Skeletal muscle satellite cell (primary cell): Measurements from ENCODE around the gene ZNHIT1.

Experiments
- H3K27me3 ChIP-seq: 2 replicates; pipeline ENCODE4 v1.7.0; 2013; ENCODE audit warnings: low read length; ENCODE audit not compliant: control insufficient read depth, insufficient read depth
- H3K36me3 ChIP-seq: 2 replicates; pipeline ENCODE4 v1.7.0; 2013; ENCODE audit warnings: mild to moderate bottlenecking, control low read depth, low read length; ENCODE audit not compliant: insufficient read depth
- H3K4me1 ChIP-seq: 2 replicates; pipeline ENCODE4 v1.7.0; 2013; ENCODE audit warnings: low read length; ENCODE audit not compliant: control insufficient read depth, insufficient read depth
- H3K4me2 ChIP-seq: 2 replicates; pipeline ENCODE4 v1.7.0; 2013; ENCODE audit warnings: mild to moderate bottlenecking, low read length
- H3K4me3 ChIP-seq: 2 replicates; pipeline ENCODE4 v1.7.0; 2013; ENCODE audit warnings: low read length
- H3K9ac ChIP-seq: 2 replicates; pipeline ENCODE4 v1.7.0; 2013; ENCODE audit warnings: mild to moderate bottlenecking, low read depth, low read length, moderate library complexity
- H3K9me3 ChIP-seq: replicated peaks from 2 replicates; pipeline ENCODE4 v1.7.0; 2013; ENCODE audit warnings: mild to moderate bottlenecking, control low read depth, low read length

Gene ZNHIT1

DNA sequence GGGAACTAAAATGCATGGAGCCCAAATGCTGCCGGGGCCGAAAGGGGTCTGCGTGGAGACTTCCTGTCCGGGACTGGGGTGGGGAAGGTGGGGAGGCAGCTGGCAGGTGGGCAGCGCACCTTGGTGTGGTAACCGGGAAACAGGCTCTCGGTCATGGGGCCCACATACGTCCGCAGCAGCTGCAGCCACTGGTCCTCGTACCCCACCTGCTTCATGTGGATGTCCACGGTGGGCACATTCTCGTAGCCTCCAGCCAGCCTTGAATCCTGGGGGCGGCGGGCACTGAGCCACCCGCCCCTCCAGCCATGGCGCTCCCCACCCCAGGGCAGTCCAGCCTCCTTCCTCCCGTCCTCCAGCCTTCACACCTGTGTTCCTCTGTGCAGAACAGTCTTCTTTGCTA lies 10.5 kb upstream of the ZNHIT1 start:
- Histone ChIP-seq H3K9me3 (no peaks in the 10 kb centered on the region), H3K27me3 (peaks cover 9% of the 10 kb centered on the region), H3K4me3 (no peak overlapping the region), H3K4me2 (no peak overlapping the region), H3K9ac (no peak overlapping the region), H3K36me3 (peaks cover 37% of the 10 kb centered on the region), H3K4me1 (no peaks in the 10 kb centered on the region)

DNA sequence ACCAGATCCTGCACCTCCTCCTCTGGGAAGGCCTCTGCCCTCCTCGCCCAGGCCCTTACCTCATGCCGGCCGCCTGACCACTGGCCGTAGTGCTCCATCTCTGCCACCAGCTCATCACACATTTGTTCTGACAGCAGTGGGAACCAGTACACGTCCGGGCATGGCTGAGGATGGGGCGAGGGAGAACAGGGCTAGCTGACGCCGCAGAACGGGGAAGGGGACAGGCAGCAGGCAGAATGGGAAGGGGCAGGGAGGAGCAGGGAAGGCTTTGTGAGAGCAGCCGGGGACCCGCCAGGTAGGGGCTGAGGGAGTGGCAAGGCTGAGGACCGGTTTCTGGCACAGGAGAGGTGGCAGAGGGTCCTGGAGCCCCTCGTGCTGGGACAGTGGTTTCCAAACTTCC lies 9.2 kb upstream of the ZNHIT1 start:
- no peaks in the 10 kb centered on the region for H3K4me1 ChIP-seq
- no peaks in the 10 kb centered on the region for H3K27me3 ChIP-seq
- no peak overlapping the region for H3K9ac ChIP-seq
- peaks cover 46% of the 10 kb centered on the region for H3K36me3 ChIP-seq
- no peak overlapping the region for H3K4me3 ChIP-seq
- H3K9me3 ChIP-seq, result no peaks in the 10 kb centered on the region
- no peak overlapping the region for H3K4me2 ChIP-seq

DNA sequence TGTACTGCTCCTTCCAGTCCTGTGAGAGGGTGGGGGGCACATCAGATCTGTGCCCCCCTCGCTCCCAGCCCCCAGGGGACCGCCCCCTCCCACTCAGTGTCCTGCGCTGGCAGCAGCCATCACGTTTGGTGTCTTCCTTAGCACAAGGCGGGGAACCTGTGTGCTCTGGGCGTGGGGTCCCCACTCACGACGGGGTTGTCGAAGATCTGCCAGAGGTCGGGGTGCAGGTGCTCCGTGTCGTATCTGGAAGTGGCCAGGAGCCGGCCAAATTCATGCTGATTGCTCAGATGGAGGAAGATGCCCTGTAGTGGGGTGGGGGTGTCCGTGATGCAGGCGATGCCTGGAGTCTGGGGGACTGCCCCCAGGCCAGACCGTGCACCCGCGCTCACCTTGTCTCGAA lies 7.8 kb upstream of the ZNHIT1 start:
- H3K4me1 ChIP-seq, result peaks cover 6% of the 10 kb centered on the region
- H3K4me3 ChIP-seq, result no peak overlapping the region
- no peak overlapping the region for H3K4me2 ChIP-seq
- H3K36me3 ChIP-seq, result peaks cover 51% of the 10 kb centered on the region
- H3K9me3 ChIP-seq, result no peaks in the 10 kb centered on the region
- H3K9ac ChIP-seq, result no peak overlapping the region
- no peaks in the 10 kb centered on the region for H3K27me3 ChIP-seq

DNA sequence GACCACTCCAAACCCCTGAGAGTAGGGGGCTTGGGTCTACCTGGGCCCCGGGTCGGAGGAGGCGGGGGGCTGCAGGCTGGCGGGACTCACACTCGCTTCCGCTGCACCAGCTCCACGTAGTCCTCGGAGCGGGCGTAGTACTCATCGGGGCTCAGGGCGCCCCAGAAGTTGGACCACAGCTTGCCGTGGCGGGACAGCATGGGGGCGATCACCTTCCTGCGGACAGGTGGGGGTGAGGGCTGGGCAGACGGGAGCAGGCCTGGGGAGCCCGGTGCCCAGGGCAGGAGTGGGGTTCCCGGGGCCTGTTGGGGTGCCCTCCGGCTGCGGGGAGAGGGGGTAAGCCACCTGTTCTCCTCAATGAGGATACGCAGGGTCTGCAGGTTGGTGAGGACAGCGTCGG lies 6.5 kb upstream of the ZNHIT1 start:
- no peak overlapping the region for H3K9ac ChIP-seq
- H3K27me3 ChIP-seq, result no peaks in the 10 kb centered on the region
- no peak overlapping the region for H3K4me2 ChIP-seq
- H3K36me3 ChIP-seq, result peaks cover 48% of the 10 kb centered on the region
- H3K9me3 ChIP-seq, result no peaks in the 10 kb centered on the region
- no peak overlapping the region for H3K4me3 ChIP-seq
- H3K4me1 ChIP-seq, result peaks cover 20% of the 10 kb centered on the region

DNA sequence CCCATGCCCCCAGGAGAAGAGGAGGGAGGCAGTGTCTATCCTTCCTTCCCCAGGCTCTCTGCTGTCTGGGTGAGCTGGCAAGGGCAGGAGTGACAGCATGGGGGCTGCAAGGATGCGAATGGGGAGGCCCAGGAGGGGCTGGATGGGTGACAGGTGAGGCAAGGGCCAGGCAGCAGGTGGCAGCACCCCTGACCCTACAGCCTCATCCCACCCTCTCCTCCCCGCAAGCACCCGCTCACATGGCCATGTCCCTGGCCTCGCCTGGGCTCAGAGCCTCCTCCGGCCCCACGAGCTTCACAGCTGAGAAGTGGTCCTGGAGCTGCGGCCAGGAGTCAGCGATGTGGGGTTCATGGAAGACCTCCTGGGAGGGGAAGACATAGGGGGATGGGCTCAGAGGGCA lies 6.0 kb upstream of the ZNHIT1 start:
- H3K9ac ChIP-seq, result no peak overlapping the region
- H3K4me2 ChIP-seq, result no peak overlapping the region
- no peaks in the 10 kb centered on the region for H3K9me3 ChIP-seq
- H3K27me3 ChIP-seq, result no peaks in the 10 kb centered on the region
- peaks cover 48% of the 10 kb centered on the region for H3K36me3 ChIP-seq
- no peak overlapping the region for H3K4me3 ChIP-seq
- peaks cover 21% of the 10 kb centered on the region for H3K4me1 ChIP-seq

DNA sequence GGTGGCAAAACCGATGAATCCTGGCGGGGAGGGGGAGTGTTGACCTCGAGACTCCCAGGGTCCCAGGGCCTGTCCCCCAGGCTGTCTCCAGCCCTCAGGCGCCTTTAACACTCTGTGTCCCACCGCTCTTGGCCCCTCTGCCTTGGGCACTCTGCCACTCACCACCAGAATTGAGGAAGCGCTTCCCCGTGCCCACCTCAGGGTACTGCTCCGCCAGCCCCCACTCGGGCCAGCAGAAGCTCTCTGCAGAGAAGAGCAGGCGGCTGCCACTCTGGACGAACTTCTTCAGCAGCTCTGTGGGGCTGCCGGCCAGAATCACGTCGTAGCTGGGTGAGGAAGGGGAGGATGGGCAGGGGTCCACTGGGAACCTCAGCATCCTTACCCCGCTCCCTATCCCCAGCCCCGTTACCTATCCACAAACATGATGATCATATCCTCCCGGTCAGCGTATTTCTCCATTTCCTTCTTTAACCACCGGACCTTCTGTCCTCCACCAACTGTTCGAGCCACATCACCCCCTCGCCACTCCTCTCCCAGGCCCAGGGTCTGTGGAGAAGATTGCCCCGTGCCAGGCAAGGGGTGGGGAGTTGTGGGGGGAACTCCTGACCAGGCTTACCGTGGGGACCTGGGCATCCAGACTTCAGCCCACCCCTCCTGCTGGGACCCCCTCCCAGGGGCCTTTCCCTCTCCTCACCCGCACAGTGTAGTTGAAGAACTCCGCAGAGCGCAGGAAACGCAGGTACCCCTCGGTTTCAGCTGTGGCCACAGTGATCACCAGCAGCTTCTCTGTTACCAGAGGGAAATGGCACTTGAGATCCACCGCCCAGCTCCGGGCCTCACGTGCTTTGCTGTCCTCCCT lies 1.7 kb upstream of the ZNHIT1 start:
- H3K36me3 ChIP-seq, result peaks cover 23% of the 10 kb centered on the region
- no peaks in the 10 kb centered on the region for H3K9me3 ChIP-seq
- H3K4me3 ChIP-seq, result peak overlapping the region; percentile 81
- H3K9ac ChIP-seq, result peak overlapping the region; percentile 86
- no peaks in the 10 kb centered on the region for H3K27me3 ChIP-seq
- H3K4me1 ChIP-seq, result peaks cover 30% of the 10 kb centered on the region
- peak overlapping the region; percentile 97 for H3K4me2 ChIP-seq

DNA sequence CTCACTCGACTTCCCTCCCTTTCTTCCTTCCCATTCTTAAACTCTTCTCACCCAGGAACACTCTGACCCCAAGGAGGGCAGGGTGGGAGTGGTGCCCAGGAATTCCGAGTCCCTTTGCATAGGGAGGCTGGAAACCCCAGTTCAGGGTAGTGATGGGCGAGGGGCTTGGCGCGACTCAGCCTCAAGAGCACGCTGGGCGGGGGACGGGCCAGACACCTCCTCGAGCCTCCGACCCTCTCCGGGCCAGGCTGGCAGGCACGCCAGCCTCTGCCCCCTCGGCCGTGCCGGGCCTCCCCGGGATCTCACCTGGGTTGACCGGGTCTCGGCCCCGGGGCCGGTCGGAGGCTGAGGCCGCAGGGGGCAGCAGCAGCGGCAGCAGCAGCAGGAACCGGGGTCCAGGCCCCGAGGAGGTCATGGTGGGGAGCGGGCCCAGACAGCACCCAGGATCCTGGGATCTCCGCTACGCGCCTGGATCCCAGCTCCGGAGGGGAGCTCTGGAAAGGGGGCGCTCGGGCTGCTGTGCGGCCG lies 1.0 kb upstream of the ZNHIT1 start:
- H3K36me3 ChIP-seq, result peaks cover 21% of the 10 kb centered on the region

DNA sequence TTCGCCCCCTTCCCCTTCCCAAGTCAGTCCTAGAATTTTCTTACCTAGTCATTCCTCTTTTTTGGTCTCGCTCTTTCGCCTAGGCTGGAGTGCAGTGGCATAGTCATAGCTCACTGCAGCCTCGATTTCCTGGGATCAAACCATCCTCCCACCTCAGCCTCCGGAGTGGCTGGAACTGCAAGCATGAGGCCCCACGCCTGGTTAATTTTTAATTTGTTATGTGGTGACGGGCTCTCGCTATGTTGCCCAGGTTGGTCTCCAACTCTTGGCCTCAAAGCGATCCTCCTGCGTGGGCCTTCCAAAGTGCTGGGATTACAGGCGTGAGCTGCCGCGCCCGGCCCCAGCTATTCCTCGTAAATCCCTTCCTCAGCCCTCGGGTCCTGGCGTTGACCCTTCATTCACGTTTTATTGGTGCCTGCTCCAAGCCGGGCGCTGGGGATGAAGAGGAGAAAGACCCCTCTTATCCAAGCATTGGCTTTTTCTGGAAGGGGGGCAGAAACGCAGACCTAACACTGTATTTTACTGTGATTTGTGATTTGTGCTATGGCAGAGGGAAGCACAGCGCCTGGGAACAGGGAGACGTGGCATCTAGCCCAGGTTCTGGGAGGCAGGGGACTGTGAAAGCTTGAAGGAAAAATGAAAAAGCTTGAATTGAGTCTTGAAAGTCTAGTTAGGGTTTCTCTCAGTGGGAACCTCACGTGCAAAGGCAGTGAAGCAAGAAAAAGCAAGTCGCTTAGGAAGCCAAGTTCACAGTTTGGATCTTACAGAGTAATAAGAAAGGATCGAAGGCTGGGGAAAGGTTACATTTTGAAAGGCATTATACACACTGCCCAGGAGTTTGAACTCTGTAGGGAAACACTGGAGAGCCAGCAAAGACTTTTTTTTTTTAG lies 516 bp downstream of the ZNHIT1 start:
- Histone ChIP-seq H3K36me3 (peaks cover 22% of the 10 kb centered on the region), H3K27me3 (no peaks in the 10 kb centered on the region), H3K4me2 (peak overlapping the region; percentile 97), H3K9me3 (no peaks in the 10 kb centered on the region), H3K9ac (peak overlapping the region; percentile 86), H3K4me3 (peak overlapping the region; percentile 81), H3K4me1 (peaks cover 30% of the 10 kb centered on the region)

More for the DNA sequence above, 1.0 kb upstream of the ZNHIT1 start:
- Histone ChIP-seq H3K4me3 (peak overlapping the region; percentile 81), H3K4me1 (peaks cover 30% of the 10 kb centered on the region), H3K27me3 (no peaks in the 10 kb centered on the region), H3K9me3 (no peaks in the 10 kb centered on the region), H3K9ac (peak overlapping the region; percentile 86), H3K4me2 (peak overlapping the region; percentile 97)

DNA sequence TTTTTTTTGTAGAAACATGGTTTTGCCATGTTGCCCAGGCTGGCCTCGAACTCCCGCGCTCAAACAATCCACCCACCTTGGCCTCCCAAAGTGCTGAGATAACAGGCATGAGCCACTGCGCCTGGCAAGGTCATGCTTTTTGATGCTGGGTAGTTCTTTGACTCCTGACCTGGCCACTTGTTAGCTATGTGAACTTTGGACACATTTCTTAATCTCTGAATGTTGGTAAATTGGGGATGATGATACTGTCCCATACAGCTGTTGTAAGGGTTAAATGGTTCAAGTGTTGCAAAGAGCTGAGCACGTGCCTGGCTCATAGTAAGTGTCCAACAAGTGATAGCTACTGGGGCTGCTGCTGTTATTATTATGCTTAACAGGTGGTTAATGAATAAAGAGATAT lies 2.3 kb downstream of the ZNHIT1 start:
- no peak overlapping the region for H3K9ac ChIP-seq
- H3K9me3 ChIP-seq, result no peaks in the 10 kb centered on the region
- no peak overlapping the region for H3K4me3 ChIP-seq
- peaks cover 34% of the 10 kb centered on the region for H3K36me3 ChIP-seq
- H3K4me1 ChIP-seq, result peaks cover 23% of the 10 kb centered on the region
- H3K27me3 ChIP-seq, result no peaks in the 10 kb centered on the region
- no peak overlapping the region for H3K4me2 ChIP-seq

DNA sequence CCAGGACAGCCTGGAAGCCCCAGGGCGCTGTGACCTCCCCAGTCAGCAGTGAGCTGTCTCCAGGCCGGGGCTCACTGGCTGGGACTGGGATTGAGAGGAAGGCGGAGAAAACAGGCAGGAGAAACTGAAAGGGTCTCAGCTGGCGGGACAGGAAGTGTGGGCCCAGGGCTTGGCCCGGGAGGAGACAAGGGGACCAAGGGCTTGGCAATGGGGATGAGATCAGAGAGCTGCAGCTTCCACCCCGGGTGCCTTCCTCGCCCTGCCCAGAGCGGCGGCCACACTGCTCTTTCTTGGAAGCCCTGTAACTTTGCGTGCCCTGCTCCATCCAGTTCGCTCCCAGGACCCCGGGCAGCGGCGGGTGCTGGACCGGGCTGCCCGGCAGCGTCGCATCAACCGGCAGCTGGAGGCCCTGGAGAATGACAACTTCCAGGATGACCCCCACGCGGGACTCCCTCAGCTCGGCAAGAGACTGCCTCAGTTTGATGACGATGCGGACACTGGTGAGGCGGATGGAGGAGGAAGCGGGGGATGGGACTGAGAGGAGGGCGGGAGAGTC lies 4.4 kb downstream of the ZNHIT1 start:
- H3K4me2 ChIP-seq, result no peak overlapping the region
- no peaks in the 10 kb centered on the region for H3K27me3 ChIP-seq
- H3K36me3 ChIP-seq, result peaks cover 32% of the 10 kb centered on the region
- no peak overlapping the region for H3K4me3 ChIP-seq
- H3K9me3 ChIP-seq, result no peaks in the 10 kb centered on the region
- H3K4me1 ChIP-seq, result peaks cover 10% of the 10 kb centered on the region
- no peak overlapping the region for H3K9ac ChIP-seq

DNA sequence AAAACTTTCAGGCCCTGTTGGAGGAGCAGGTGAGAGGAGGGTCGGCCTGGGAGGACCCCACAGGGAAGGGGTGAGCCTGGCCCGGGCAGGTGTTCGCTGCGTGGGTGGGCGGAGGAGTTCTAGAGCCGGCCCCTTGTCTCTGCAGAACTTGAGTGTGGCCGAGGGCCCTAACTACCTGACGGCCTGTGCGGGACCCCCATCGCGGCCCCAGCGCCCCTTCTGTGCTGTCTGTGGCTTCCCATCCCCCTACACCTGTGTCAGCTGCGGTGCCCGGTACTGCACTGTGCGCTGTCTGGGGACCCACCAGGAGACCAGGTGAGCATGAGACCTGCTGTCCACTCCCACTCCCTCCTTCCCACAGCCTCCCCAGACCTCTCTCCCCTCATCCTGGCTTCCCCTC lies 5.6 kb downstream of the ZNHIT1 start:
- peaks cover 10% of the 10 kb centered on the region for H3K4me1 ChIP-seq
- peaks cover 38% of the 10 kb centered on the region for H3K36me3 ChIP-seq
- H3K27me3 ChIP-seq, result no peaks in the 10 kb centered on the region
- H3K9me3 ChIP-seq, result no peaks in the 10 kb centered on the region
- no peak overlapping the region for H3K9ac ChIP-seq
- no peak overlapping the region for H3K4me3 ChIP-seq
- H3K4me2 ChIP-seq, result no peak overlapping the region
